Gastrocnemius medialis (tissue), 4 donors: ENCODE results near the gene PHF2. TPM values are rescaled to one million over a fixed set of nuclear protein-coding genes. Genes with fewer than 3 reads are reported as not detected.
A peak's percentile ranks its signal among the peaks of the same experiment; 100 is the strongest.

Experiments used
- ATAC-seq, 2 donors: fragments of 150-250 bp; one replicate each; pipeline ENCODE4 v1.9.1; 2016
- DNase-seq, 2 donors: peaks; one replicate each; pipeline ENCODE4 v3.0.0-alpha.2; 2019
- H3K27ac ChIP-seq, 4 donors: fragments of 200-600 bp; sonication (generic); 1 replicate in 1 of 4; 2 replicates in 3 of 4; pipeline ENCODE4 v1.5.1; 2016 to 2018; ENCODE audit warnings: mild to moderate bottlenecking in 2 of 4, moderate library complexity in 1 of 4
- H3K27me3 ChIP-seq, 3 donors: fragments of 200-600 bp; sonication (generic) in 2 of 3; 1 replicate in 1 of 3; 2 replicates in 2 of 3; pipeline versions ENCODE4 v1.5.1 to v1.6.0; 2016 to 2019; ENCODE audit warnings: mild to moderate bottlenecking in 1 of 3, moderate library complexity in 1 of 3
- H3K36me3 ChIP-seq, 2 donors: fragments of 200-600 bp; sonication (generic) in 1 of 2; one replicate each; pipeline ENCODE4 v1.5.1; 2017 to 2018
- H3K4me1 ChIP-seq, 2 donors: fragments of 200-600 bp; sonication (generic) in 1 of 2; one replicate each; pipeline ENCODE4 v1.5.1; 2016 to 2017; ENCODE audit warnings: mild to moderate bottlenecking in 2 of 2
- H3K4me3 ChIP-seq, 4 donors: fragments of 200-600 bp; sonication (generic) in 3 of 4; 1 replicate in 1 of 4; 2 replicates in 3 of 4; pipeline ENCODE4 v1.5.1; 2016 to 2019; ENCODE audit warnings: mild to moderate bottlenecking in 2 of 4
- H3K9me3 ChIP-seq, 3 donors: fragments of 200-600 bp; sonication (generic) in 2 of 3; 1 replicate in 1 of 3; 2 replicates in 2 of 3; pipeline ENCODE4 v1.5.1; 2016 to 2019
- POLR2A ChIP-seq, 2 donors: fragments of 450-650 bp; IDR thresholded peaks; one replicate each; pipeline ENCODE4 v1.6.1; 2017; ENCODE audit warnings: antibody characterized with exemption in 2 of 2, mild to moderate bottlenecking in 2 of 2, moderate library complexity in 2 of 2
- in situ Hi-C, 4 donors: fragments of 200-750 bp; cut with MboI; loops; one replicate each; pipeline versions ENCODE4 v1.15.0 to v1.8.0; 2017; ENCODE audit warnings: low sequenced_read_pairs in 4 of 4
- intact Hi-C: fragments of 100-400 bp; cut with DNase I; formaldehyde crosslinking; loops from one replicate; pipeline ENCODE4 v1.15.1; 2023; ENCODE audit warnings: low total_unique reads
- total RNA-seq, 4 donors: library from RNA; depleted of rRNA; stranded (reverse); fragments of >200 nt; gene quantifications; one replicate each; pipeline versions ENCODE4 v1.1.0 to v1.2.3, GENCODE V29; 2016
- TF ChIP-seq, protein P1 (sequence below), 5 experiments: fragments of 450-650 bp in 3 of 5; fragments of 200-600 bp in 2 of 5; sonication (generic) in 2 of 5; IDR thresholded peaks in 4 of 5; conservative IDR thresholded peaks in 1 of 5; 1 replicate in 4 of 5; 2 replicates in 1 of 5; pipeline ENCODE4 v1.5.1; 2016 to 2019; ENCODE audit warnings: antibody characterized with exemption in 5 of 5, mild to moderate bottlenecking in 3 of 5, moderate library complexity in 3 of 5

Gene PHF2
- total RNA-seq, 4 donors from 2014 or later, result 18.8 to 24.3 (median 21.9) TPM

DNA sequence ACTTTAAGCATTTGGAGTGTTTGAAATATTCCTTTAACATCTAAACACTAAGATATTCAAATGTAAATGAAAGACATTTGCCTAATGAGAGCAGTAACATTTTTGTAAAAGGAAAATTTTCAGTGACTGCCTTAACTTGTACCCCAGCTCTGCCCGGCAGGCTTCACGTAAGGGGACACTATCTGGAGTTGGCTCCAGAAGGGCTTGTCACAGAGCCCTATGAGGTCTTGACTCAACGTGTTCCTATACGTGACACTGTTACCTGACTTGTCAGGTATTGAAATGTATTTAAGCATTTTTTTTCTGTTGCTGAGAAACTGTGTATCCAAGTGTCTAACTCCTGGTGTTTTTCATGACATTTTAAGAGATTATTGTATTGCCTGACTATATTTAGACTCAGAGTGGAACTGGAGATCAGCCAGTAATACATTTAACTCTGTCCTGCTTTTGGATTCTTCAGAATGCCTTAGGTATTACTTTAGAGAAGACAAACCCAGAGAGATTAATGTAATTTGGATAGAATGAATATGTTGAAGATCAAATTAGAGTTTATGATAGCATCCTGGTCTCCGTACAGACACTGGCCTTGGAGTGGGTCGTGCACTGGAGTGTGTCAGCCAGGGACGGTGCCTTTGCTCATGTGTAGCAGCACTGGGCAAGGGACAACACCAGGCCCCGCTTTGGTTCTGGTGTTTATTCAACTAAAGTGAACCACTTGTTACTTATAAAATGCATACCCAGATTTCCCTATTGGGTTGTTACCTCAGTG is 34.6 kb upstream of the PHF2 start:
- ATAC-seq (peak in 1 of 2 donors; percentile 47), DNase-seq (no peak)
- in situ Hi-C loops (no loop called here), intact Hi-C loops (no loop called here)
- H3K9me3 ChIP-seq, result no peaks in the 10 kb centered on the region
- H3K4me3 ChIP-seq, result no peak overlapping the region
- H3K36me3 ChIP-seq, result peaks cover 0 to 19% of the 10 kb centered on the region in 2 donors
- H3K4me1 ChIP-seq, result peaks cover 28% of the 10 kb centered on the region in 2 donors
- H3K27ac ChIP-seq, result peak overlapping the region; percentile 35 to 68 (median 60)
- TF ChIP-seq, protein P1, sequence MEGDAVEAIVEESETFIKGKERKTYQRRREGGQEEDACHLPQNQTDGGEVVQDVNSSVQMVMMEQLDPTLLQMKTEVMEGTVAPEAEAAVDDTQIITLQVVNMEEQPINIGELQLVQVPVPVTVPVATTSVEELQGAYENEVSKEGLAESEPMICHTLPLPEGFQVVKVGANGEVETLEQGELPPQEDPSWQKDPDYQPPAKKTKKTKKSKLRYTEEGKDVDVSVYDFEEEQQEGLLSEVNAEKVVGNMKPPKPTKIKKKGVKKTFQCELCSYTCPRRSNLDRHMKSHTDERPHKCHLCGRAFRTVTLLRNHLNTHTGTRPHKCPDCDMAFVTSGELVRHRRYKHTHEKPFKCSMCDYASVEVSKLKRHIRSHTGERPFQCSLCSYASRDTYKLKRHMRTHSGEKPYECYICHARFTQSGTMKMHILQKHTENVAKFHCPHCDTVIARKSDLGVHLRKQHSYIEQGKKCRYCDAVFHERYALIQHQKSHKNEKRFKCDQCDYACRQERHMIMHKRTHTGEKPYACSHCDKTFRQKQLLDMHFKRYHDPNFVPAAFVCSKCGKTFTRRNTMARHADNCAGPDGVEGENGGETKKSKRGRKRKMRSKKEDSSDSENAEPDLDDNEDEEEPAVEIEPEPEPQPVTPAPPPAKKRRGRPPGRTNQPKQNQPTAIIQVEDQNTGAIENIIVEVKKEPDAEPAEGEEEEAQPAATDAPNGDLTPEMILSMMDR (IDR thresholded peaks at IDR 0.05 in 4 of 5, conservative IDR thresholded peaks at IDR 0.05 in 1 of 5), result no peak
- TF ChIP-seq POLR2A (IDR thresholded peaks at IDR 0.05), result no peak
- H3K27me3 ChIP-seq, result no peaks in the 10 kb centered on the region

DNA sequence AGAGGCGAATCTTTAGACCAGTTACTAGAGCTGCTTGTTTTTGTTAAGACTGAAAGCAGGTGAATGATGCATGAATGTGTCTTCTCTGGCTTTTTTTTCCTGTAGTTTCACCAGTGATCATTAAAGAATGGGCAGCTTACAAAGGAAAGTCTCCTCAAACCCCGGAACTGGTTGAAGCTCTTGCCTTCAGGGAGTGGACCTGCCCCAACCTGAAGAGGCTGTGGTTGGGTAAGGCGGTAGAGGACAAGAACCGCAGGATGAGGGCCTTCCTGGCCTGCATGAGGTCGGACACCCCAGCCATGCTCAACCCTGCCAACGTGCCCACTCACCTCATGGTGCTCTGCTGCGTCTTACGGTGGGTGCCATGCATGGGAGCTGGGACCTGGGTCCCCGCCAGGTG is 33.3 kb upstream of the PHF2 start:
- peaks cover 0 to 21% of the 10 kb centered on the region in 2 donors for H3K36me3 ChIP-seq
- intact Hi-C loops, result no loop called here
- in situ Hi-C loops, result no loop called here

DNA sequence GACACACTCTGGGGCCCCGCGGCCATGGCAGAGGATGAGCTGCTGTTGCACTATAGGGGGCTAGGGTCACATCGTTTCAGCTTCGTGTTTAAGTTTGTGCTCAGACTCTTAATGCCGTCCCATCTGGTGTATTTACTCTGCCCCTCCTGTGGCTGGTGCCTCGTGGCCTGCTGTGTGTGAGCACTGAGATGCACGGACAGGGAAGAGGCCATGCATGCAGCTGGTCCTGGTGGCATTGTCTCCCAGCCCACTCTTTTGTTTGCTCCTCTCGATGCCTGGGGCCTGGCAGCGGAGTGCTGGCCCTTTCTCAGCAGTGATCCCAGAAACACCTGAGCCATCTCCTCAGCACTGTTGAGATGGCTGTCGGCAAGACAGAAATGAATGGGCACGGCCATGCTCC is 30.0 kb upstream of the PHF2 start:
- no peaks in the 10 kb centered on the region for H3K9me3 ChIP-seq
- H3K27ac ChIP-seq, result no peak overlapping the region
- H3K27me3 ChIP-seq, result no peaks in the 10 kb centered on the region
- intact Hi-C loops, result no loop called here
- in situ Hi-C loops, result no loop called here
- H3K36me3 ChIP-seq, result peaks cover 0 to 22% of the 10 kb centered on the region in 2 donors
- DNase-seq (no peak), ATAC-seq (no peak)
- no peak for TF ChIP-seq POLR2A (IDR thresholded peaks at IDR 0.05)
- TF ChIP-seq, protein P1 (IDR thresholded peaks at IDR 0.05 in 4 of 5, conservative IDR thresholded peaks at IDR 0.05 in 1 of 5), result no peak
- H3K4me3 ChIP-seq, result no peak overlapping the region
- H3K4me1 ChIP-seq, result peaks cover 14 to 23% of the 10 kb centered on the region in 2 donors

More for the DNA sequence above, 33.3 kb upstream of the PHF2 start:
- Histone ChIP-seq H3K27me3 (no peaks in the 10 kb centered on the region), H3K27ac (no peak overlapping the region), H3K4me3 (no peak overlapping the region), H3K4me1 (peaks cover 25 to 28% of the 10 kb centered on the region in 2 donors), H3K9me3 (no peaks in the 10 kb centered on the region)
- DNase-seq (no peak), ATAC-seq (no peak)
- TF ChIP-seq, protein P1 (IDR thresholded peaks at IDR 0.05 in 4 of 5, conservative IDR thresholded peaks at IDR 0.05 in 1 of 5), result no peak
- no peak for TF ChIP-seq POLR2A (IDR thresholded peaks at IDR 0.05)

DNA sequence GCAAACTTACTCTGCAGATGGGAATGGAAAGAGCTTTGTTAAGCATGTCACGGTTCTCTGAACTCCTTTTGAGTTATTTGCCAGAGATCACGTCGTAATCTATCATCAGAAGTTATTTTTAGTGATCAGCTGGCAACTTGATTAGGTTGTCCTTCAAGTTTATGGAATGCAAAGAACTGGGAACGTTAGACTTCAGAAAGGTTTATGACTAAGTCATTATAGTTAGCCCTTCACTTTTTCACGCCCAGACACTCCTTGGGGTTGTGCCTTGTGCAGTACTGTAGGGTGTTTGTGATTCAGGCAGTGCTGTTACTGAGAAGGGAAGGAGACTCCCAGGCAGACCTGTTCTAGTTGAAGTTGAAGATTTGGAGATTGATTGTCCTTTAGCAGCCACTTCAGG is 26.8 kb upstream of the PHF2 start:
- Histone ChIP-seq H3K4me3 (no peak overlapping the region), H3K9me3 (no peaks in the 10 kb centered on the region), H3K36me3 (peaks cover 0 to 33% of the 10 kb centered on the region in 2 donors), H3K27ac (peak overlapping the region in 2 of 4 donors; percentile 24 to 40), H3K4me1 (peaks cover 0 to 10% of the 10 kb centered on the region in 2 donors), H3K27me3 (no peaks in the 10 kb centered on the region)
- DNase-seq (no peak), ATAC-seq (peak in 1 of 2 donors; percentile 50)
- intact Hi-C loops (no loop called here), in situ Hi-C loops (loop anchor here (25.0 kb wide), 3 partner anchors 87 to 387 kb away; partner anchors contain the start of genes FAM120A (in 1 of the 4) and FAM120AOS (in 1 of the 4))
- TF ChIP-seq, protein P1 (IDR thresholded peaks at IDR 0.05 in 4 of 5, conservative IDR thresholded peaks at IDR 0.05 in 1 of 5), result no peak
- TF ChIP-seq POLR2A (IDR thresholded peaks at IDR 0.05), result no peak
